GM21526 (cell line): ENCODE data around the gene HDAC8.
"Not testable (repeated sequence)": the region's sequence is repeated elsewhere in the genome, so short reads cannot be mapped to it uniquely, and the experiment has no call there.

Source experiments
- ATAC-seq: cut with Tn5 transposase; IDR thresholded peaks from one replicate; pipeline ENCODE4 v1.9.1; 2021; ENCODE audit warnings: moderate library complexity; ENCODE audit not compliant: unreplicated experiment, low FRiP score

The HDAC8 gene

GRCh38 chrX:72340626-72341025, 232.0 kb downstream of the HDAC8 start:
- ATAC-seq, result no peak

GRCh38 chrX:72340041-72340440, 232.6 kb downstream of the HDAC8 start:
- ATAC-seq, result no peak

GRCh38 chrX:72330131-72330530, 242.5 kb downstream of the HDAC8 start:
- no peak for ATAC-seq

GRCh38 chrX:72326605-72327300, 245.9 kb downstream of the HDAC8 start:
- no peak for ATAC-seq

- not testable (repeated sequence) for ATAC-seq
Measured at GRCh38 chrX:72319651-72320050, 253.0 kb downstream of the HDAC8 start.

GRCh38 chrX:72317139-72317538, 255.5 kb downstream of the HDAC8 start:
- ATAC-seq, result no peak

GRCh38 chrX:72316408-72317110, 256.1 kb downstream of the HDAC8 start:
- no peak for ATAC-seq

GRCh38 chrX:72314881-72315280, 257.8 kb downstream of the HDAC8 start:
- no peak for ATAC-seq

GRCh38 chrX:72313707-72314641, 258.7 kb downstream of the HDAC8 start:
- no peak for ATAC-seq

GRCh38 chrX:72312311-72312940, 260.2 kb downstream of the HDAC8 start:
- no peak for ATAC-seq

GRCh38 chrX:72309297-72310071, 263.2 kb downstream of the HDAC8 start:
- ATAC-seq, result no peak

GRCh38 chrX:72308566-72309296, 263.9 kb downstream of the HDAC8 start:
- no peak for ATAC-seq

GRCh38 chrX:72308209-72308565, 264.5 kb downstream of the HDAC8 start:
- ATAC-seq, result no peak

GRCh38 chrX:72307646-72308051, 265.0 kb downstream of the HDAC8 start:
- no peak for ATAC-seq

- no peak for ATAC-seq
Measured at GRCh38 chrX:72306851-72307645, 265.6 kb downstream of the HDAC8 start.

GRCh38 chrX:72306085-72306801, 266.4 kb downstream of the HDAC8 start:
- ATAC-seq, result no peak

- ATAC-seq, result no peak
Measured at GRCh38 chrX:72305286-72306084, 267.2 kb downstream of the HDAC8 start, which contains the start of gene CITED1. CITED1 (minus strand) TSS chrX:72305914; CDS start chrX:72302869, 3,045 bp downstream.
